Ammon's horn (tissue), 1 donor: ENCODE results near the gene ETV3.

Experiments
- DNase-seq: peaks from one replicate; pipeline ENCODE4 v3.0.0-alpha.2; 2016; ENCODE audit warnings: low spot score

ETV3 gene

GRCh38 chr1:157137408-157138219, 581 bp downstream of the ETV3 start:
- no peak for DNase-seq

DNA sequence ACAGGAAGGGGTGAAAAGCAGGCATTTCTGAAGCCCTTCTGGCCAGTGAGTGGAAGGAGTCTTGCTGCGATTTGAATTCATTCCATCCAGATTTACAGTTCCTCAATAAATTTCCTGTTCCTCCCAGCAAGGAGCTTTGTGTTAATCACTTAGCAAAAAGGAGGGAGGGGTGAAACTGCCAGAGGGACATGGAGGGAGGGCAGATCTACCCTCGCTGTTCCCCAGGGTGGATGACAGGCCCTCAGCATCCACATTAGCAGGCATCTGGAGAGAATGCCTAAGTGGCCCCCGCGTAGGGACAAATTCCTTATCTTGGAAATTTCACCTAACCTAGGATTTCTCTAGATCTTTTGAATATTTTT, 1.2 kb downstream of the ETV3 start:
- DNase-seq = no peak

DNA sequence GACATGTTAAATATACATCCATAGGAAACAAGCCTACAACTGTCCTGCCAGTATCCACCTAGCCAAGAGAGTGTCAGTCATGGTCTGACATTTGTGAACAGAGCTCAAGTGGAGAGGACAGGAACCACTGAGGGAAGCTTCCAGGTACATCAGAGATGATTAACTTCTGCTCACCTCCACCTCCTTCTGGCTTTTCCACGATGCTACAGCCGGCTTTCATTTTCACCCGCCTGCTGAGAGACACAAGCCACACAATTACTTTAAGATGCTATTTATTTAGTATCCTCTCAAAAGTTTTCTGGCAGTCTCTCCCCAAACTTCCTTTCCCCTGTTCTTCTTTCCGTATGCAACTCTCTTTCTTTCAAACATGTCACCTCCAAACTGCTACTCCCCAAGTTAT, 2.1 kb downstream of the ETV3 start:
- DNase-seq = no peak

GRCh38 chr1:157135646-157136045, 2.5 kb downstream of the ETV3 start:
- no peak for DNase-seq

DNA sequence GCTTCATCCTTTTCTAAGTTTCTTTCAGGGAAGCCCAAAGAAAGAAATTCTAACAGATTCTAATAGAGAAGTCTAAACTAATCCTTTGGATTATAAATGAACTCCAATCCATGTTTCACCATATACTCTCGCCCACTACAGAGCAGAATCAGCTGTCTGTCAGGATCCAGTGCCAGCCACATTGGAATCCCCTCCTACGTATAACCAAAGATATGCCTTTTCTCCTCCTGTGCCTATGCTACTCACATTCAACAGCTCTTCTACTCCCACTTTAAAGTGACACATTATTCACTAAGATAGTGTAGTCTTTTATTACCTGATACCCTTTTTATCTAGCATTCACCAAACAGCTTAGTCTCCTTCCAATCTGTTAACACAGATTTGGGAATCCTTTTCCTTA, 3.1 kb downstream of the ETV3 start:
- DNase-seq = peak; percentile 62

- no peak for DNase-seq
Measured at GRCh38 chr1:157134442-157134841, 3.8 kb downstream of the ETV3 start.

GRCh38 chr1:157133426-157133825, 4.8 kb downstream of the ETV3 start:
- DNase-seq = no peak

GRCh38 chr1:157132616-157133167, 5.5 kb downstream of the ETV3 start:
- no peak for DNase-seq

DNA sequence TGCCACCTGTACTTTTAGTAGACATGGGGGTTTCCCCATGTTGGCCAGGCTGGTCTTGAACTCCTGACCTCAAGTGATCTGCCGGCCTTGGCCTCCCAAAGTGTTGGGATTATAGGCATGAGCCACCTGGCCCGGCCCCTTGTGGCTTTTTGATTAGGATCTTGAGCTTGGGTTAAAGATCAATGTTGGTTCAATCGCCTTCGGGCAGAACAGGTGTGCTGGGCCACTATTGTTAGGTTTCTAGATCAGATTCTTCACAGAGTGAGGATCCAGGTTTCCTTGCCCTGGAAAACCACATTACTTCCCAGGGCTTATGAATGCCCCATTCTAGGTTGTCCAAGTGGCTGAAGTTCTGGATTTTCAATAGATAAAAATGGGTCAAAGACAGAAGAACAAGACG, 6.1 kb downstream of the ETV3 start:
- DNase-seq = no peak

GRCh38 chr1:157131281-157131680, 6.9 kb downstream of the ETV3 start:
- DNase-seq = no peak

- no peak for DNase-seq
Measured at GRCh38 chr1:157124855-157125254, 13.3 kb downstream of the ETV3 start.

DNA sequence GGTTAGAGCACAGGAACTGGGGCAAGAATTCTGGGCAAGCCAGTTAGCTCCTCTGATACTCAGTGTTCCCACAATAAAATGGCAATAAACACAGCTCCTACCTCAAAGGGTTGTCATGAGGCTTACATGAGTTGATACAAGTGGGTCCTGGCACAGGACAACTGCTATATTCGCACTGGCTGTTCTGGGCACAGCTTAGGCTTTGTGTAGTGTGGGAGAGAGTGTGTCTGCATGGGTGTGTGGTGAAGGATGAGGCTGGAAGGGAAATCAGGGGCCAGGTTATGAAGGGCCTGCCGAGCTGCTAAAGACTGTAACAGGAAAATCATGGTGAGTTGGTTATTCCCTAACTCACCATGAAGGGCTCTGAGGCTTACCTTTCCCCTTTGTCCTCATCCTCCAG, 18.7 kb downstream of the ETV3 start:
- peak; percentile 28 for DNase-seq

DNA sequence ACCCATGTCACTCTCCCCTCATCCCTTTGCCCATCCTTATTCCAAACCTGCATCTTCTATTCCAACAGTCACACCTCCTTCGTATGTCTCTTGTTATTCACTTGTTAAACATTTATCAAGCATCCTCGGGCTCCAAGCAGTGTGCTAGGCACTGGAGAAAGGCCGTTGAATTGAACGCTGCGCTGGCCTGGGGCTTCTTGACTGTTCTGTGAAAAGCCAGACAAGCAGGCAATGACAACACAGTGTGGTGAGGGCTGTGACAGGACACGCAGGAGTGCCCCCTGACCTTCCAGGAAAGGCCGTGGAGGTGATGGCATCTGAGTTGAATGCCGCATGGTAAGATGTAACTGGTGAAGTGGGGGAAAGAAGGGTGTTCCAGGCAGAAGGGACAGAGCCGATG, 19.2 kb downstream of the ETV3 start:
- no peak for DNase-seq

DNA sequence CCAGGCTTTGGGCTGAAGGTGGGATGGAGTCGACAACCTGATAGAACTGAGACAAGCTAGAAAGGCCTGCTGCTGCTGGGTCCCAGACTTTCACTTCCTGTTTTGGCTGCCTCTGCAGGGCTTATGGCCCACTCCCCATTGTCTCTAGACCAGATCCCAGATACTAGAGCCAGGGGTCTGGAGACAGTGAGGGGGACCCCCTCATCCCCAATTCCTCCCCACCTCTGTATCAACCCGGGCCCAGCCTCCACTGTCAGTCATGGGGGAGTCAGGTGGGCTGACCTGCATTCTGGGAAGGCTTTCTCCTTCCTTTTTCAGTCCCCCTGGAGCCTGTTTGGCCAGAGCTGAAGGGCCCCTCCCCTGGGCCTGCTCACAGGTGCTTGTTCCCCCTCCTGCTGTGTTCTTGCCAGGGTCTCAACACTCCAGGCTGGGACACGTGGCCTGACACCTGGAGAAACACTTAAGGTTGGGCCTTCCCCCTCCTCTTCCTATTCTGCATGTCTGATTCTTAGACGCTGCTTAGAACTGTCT, 20.6 kb downstream of the ETV3 start:
- no peak for DNase-seq

GRCh38 chr1:157116737-157117103, 21.5 kb downstream of the ETV3 start:
- no peak for DNase-seq

- DNase-seq = no peak
Measured at GRCh38 chr1:157115851-157116736, 22.1 kb downstream of the ETV3 start.

- no peak for DNase-seq
Measured at GRCh38 chr1:157115429-157115838, 22.8 kb downstream of the ETV3 start.

DNA sequence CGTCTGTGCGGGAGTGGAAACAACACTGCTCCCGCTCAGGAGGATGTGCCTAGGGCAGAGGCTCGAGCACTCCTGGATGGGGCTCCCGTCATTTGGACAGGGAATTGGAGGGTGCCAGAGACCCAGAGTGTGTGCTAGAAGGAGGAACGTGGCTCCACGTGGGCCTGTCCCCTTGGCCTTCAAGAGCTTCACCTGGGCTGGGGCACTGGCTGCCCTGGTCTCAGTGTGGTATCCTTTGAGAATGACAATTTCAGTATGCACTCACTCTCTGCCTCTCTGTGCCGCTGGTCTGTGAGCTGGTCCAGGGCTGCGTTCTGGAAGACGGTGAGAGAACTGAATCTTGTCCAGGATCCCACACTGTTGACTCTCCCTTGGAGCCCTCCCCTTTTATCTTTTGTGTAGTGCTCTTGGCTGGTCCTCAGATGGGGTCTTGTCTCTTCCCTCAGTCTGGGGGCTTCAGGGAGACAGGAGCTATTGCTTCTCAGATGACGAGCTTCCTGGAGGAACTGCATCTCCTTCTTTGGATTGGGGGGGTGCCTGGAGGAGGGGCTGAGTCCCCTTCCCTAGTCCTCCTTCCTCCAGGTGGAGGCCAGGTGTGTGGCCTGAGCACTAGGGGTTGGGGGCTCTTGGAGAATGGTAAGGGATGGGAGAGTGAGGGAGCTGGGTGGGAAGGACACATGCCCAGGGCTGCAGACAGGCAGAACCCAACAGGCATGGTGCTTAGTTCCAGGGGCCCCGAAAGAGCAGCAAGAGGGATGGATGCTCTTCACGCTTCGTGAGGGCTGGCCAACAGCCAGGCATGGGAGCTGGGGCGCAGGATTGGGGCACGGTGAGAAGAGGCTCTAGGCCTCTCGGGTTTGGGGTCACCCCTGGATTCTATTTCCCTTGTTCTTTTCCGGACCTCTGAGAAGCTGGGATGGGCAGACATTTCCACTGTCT, 23.7 kb downstream of the ETV3 start:
- DNase-seq = no peak

DNA sequence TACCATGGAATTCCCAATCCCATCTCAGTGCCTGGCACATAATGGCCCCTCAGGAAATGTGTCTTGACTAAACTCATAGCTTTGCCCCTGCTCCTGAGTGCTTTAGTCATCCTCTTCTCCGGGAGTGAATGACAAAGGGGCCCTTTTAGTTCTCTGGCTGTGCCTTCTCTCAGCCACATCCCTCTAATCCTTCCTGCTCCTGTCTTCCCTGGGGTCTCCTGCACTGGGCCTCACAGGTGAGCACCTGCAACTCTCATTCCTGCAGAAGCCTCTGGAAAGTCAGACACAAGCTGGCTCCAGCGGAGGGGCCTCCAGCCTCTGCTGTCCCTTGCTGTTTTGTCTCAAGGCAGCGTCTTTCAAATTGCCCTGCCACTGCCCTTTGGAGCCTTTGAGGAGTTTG, 24.6 kb downstream of the ETV3 start:
- no peak for DNase-seq

DNA sequence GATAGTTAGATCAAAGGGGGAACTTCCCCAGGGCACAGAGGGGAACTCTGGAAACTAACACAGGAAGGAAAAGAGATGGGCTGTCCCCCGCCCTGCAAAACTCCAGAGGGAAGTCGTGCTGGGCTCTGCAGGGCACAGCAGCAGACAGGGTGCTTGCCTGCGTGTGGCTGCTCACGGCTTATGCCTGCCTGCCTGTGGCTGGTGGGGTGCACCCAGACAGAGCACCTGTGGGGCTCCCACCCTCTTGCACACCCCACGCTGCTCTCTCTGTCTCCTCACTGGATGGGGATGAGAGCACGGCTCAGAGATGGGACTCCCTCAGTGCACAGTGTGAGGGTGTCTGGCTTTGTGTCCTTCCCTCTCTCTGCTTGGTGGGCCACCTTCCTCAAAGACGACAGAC, 25.1 kb downstream of the ETV3 start:
- no peak for DNase-seq

GRCh38 chr1:157112186-157112867, 25.9 kb downstream of the ETV3 start:
- DNase-seq = no peak
